Fibroblast of lung (primary cell): ENCODE measurements around the gene GRAMD4. TPM values are rescaled to one million over a fixed set of nuclear protein-coding genes. Genes with fewer than 3 reads are reported as not detected.
A peak's percentile ranks its signal among the peaks of the same experiment; 100 is the strongest.

ENCODE experiments used
- DNase-seq, 2 donors: peaks; one replicate each; pipeline versions ENCODE4 v3.0.0 to v3.0.0-alpha.2; 2010; ENCODE audit warnings: low read depth in 2 of 2
- H2AFZ ChIP-seq: 2 replicates; pipeline ENCODE4 v1.5.1; 2012; ENCODE audit warnings: low read length, control low read depth, inconsistent platforms
- H3K27ac ChIP-seq: 2 replicates; pipeline ENCODE4 v1.5.1; 2011; ENCODE audit warnings: low read length, control low read depth; ENCODE audit not compliant: insufficient read depth
- H3K27me3 ChIP-seq: 2 replicates; pipeline ENCODE4 v1.5.1; 2011; ENCODE audit warnings: mild to moderate bottlenecking, low read length; ENCODE audit not compliant: control insufficient read depth, insufficient read depth
- H3K36me3 ChIP-seq: 2 replicates; pipeline ENCODE4 v1.5.1; 2011; ENCODE audit warnings: low read length; ENCODE audit not compliant: control insufficient read depth, insufficient read depth
- H3K4me1 ChIP-seq: 2 replicates; pipeline ENCODE4 v1.5.1; 2011; ENCODE audit warnings: low read length; ENCODE audit not compliant: control insufficient read depth, insufficient read depth; ENCODE audit errors: extremely low read depth
- H3K4me2 ChIP-seq: 2 replicates; pipeline ENCODE4 v1.5.1; 2011; ENCODE audit warnings: low read length, control low read depth; ENCODE audit not compliant: insufficient read depth; ENCODE audit errors: extremely low read depth
- H3K4me3 ChIP-seq, 4 experiments: fragments of 200-600 bp in 1 of 4; sonication (generic) in 1 of 4; replicated peaks in 1 of 4; 2 replicates each; pipeline ENCODE4 v1.5.1; 2011 to 2016; ENCODE audit warnings: low read length in 4 of 4, low read depth in 3 of 4, mild to moderate bottlenecking in 3 of 4, control low read depth in 2 of 4, inconsistent platforms in 1 of 4, mixed read lengths in 1 of 4; ENCODE audit not compliant: insufficient read depth in 1 of 4; ENCODE audit errors: control extremely low read depth in 1 of 4
- H3K79me2 ChIP-seq: 2 replicates; pipeline ENCODE4 v1.5.1; 2012; ENCODE audit warnings: mild to moderate bottlenecking, low read length, inconsistent platforms; ENCODE audit not compliant: control insufficient read depth, insufficient read depth
- H3K9ac ChIP-seq: 2 replicates; pipeline ENCODE4 v1.5.1; 2011; ENCODE audit warnings: mild to moderate bottlenecking, low read length, control low read depth; ENCODE audit not compliant: insufficient read depth
- H3K9me3 ChIP-seq: 2 replicates; pipeline ENCODE4 v1.5.1; 2012; ENCODE audit warnings: low read depth, low read length; ENCODE audit not compliant: control insufficient read depth, insufficient read depth
- H4K20me1 ChIP-seq: 2 replicates; pipeline ENCODE4 v1.5.1; 2011; ENCODE audit warnings: low read length; ENCODE audit not compliant: control insufficient read depth, insufficient read depth; ENCODE audit errors: extremely low read depth
- EZH2 ChIP-seq: IDR thresholded peaks from 2 replicates; pipeline ENCODE4 v1.5.1; 2012; ENCODE audit warnings: low read length, control low read depth, mild to moderate bottlenecking; ENCODE audit errors: missing control alignments
- polyA plus RNA-seq, 2 donors: library from polyadenylated mRNA; depleted of rRNA in 1 of 2; stranded (reverse) in 1 of 2; unstranded in 1 of 2; fragments of >200 nt; gene quantifications; 2 replicates each; pipeline ENCODE4 v1.2.1, GENCODE V29; 2011 to 2012; ENCODE audit warnings: missing spikeins in 1 of 2
- total RNA-seq: library from RNA; depleted of rRNA; stranded (reverse); fragments of >200 nt; gene quantifications from 2 replicates; pipeline ENCODE4 v1.2.1, GENCODE V29; 2014
- TF ChIP-seq, protein P1 (sequence below), 2 donors: IDR thresholded peaks in 1 of 2; conservative IDR thresholded peaks in 1 of 2; 1 replicate in 1 of 2; 2 replicates in 1 of 2; pipeline ENCODE4 v1.5.1; 2011 to 2012; ENCODE audit warnings: low read length in 2 of 2, control low read depth in 1 of 2, inconsistent platforms in 1 of 2, low read depth in 1 of 2, mild to moderate bottlenecking in 1 of 2

The GRAMD4 gene
- total and polyA plus RNA-seq, 2 donors (not counting 1 experiment from before 2014, with no cell fraction given) = 7.5 to 37.3 TPM

DNA sequence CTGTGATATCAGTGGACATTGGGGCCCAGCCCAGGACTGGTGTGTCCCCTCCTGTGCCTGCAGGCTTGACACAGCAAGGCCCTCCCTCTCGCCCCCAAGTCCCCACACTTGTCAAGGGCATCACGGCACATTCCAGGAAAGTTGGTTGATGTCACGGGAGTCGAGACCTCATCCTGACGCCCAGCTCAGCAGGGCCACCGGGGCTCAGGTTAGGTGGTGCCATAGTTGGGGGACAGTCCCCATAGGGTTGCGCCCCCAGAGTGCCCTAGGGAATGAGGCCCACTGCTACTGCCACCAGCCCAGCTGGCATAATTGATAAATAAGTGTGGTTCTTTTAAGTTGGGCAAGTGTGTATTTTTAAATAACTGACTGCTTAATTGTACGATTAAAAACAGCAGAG is 28.3 kb upstream of the GRAMD4 start:
- Histone ChIP-seq H3K4me1 (peaks cover 3% of the 10 kb centered on the region), H3K9me3 (no peaks in the 10 kb centered on the region), H4K20me1 (no peaks in the 10 kb centered on the region), H3K36me3 (no peaks in the 10 kb centered on the region), H3K4me2 (peak overlapping the region; percentile 35), H2AFZ (no peak overlapping the region), H3K27ac (no peak overlapping the region), H3K9ac (no peak overlapping the region), H3K79me2 (no peaks in the 10 kb centered on the region), H3K27me3 (no peaks in the 10 kb centered on the region), H3K4me3 (peak overlapping the region in 1 of 4 experiments; percentile 10)
- TF ChIP-seq, protein P1, sequence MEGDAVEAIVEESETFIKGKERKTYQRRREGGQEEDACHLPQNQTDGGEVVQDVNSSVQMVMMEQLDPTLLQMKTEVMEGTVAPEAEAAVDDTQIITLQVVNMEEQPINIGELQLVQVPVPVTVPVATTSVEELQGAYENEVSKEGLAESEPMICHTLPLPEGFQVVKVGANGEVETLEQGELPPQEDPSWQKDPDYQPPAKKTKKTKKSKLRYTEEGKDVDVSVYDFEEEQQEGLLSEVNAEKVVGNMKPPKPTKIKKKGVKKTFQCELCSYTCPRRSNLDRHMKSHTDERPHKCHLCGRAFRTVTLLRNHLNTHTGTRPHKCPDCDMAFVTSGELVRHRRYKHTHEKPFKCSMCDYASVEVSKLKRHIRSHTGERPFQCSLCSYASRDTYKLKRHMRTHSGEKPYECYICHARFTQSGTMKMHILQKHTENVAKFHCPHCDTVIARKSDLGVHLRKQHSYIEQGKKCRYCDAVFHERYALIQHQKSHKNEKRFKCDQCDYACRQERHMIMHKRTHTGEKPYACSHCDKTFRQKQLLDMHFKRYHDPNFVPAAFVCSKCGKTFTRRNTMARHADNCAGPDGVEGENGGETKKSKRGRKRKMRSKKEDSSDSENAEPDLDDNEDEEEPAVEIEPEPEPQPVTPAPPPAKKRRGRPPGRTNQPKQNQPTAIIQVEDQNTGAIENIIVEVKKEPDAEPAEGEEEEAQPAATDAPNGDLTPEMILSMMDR (conservative IDR thresholded peaks at IDR 0.05 in 1 of 2, IDR thresholded peaks at IDR 0.05 in 1 of 2; ENCODE audit: low read depth in 1 of 2, low read length in 2 of 2) = no peak
- no peak for TF ChIP-seq EZH2
- DNase-seq = no peak

DNA sequence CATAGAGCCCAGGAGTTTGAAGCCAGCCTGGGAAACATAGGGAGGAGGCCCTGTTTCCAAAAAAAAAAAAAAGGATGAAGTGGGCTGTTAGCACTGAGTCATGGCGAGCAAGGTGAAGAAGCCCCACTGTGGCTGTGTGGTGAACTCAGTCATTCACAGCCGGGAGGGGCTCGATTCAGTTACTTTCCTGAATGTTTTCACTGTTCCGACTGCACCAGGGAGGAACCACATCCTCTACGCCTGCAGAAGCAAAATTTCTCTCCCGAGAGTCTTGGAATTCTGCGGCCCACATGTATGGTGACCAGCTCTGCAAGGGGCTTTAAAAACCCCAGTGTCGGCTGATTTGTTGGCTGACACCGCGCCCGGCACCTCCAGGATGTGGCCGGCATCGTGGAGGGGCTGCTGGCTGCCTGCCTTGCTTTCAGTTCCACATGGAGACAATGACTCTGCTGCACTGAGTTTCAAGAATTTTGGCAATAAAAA is 27.8 kb upstream of the GRAMD4 start:
- Histone ChIP-seq H4K20me1 (no peaks in the 10 kb centered on the region), H3K4me3 (peak overlapping the region in 3 of 4 experiments; percentile 23 to 32 (median 25)), H3K36me3 (no peaks in the 10 kb centered on the region), H3K27ac (no peak overlapping the region), H3K9ac (no peak overlapping the region), H3K4me1 (peaks cover 3% of the 10 kb centered on the region), H3K4me2 (peak overlapping the region; percentile 68), H3K27me3 (no peaks in the 10 kb centered on the region), H2AFZ (no peak overlapping the region), H3K9me3 (no peaks in the 10 kb centered on the region), H3K79me2 (no peaks in the 10 kb centered on the region)
- TF ChIP-seq EZH2 = no peak
- TF ChIP-seq, protein P1 (conservative IDR thresholded peaks at IDR 0.05 in 1 of 2, IDR thresholded peaks at IDR 0.05 in 1 of 2; ENCODE audit: low read depth in 1 of 2, low read length in 2 of 2) = no peak
- DNase-seq = peak; percentile 49 to 92

DNA sequence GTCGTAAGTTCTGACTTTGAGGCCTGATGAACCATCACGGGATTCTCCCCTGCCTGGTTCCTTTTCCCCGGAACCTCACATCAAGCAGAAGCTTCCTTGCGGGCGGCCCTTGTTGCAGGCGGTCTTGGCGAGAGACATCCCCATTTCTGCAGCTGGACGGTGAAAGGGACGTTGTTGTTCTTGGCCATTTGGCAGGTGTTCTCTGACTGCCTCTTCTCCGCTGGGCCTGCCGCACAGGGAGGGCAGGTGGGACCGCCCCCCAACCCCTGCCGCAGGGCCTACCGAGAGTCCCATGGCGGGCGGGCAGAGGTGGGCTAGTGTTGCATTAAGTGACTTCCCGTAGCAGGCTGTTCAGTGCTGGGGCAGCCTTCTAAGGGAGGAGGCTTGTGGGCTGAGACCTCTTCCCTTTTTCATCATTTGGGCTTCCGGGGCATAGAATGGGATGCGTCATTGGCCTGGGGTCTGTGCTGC is 26.9 kb upstream of the GRAMD4 start:
- Histone ChIP-seq H2AFZ (no peak overlapping the region), H3K36me3 (no peaks in the 10 kb centered on the region), H3K4me3 (no peak overlapping the region), H3K4me2 (no peak overlapping the region), H3K9ac (no peak overlapping the region), H3K27me3 (no peaks in the 10 kb centered on the region), H3K79me2 (no peaks in the 10 kb centered on the region), H4K20me1 (no peaks in the 10 kb centered on the region), H3K27ac (no peak overlapping the region), H3K9me3 (no peaks in the 10 kb centered on the region), H3K4me1 (peaks cover 3% of the 10 kb centered on the region)
- TF ChIP-seq EZH2 = no peak
- TF ChIP-seq, protein P1 (conservative IDR thresholded peaks at IDR 0.05 in 1 of 2, IDR thresholded peaks at IDR 0.05 in 1 of 2; ENCODE audit: low read depth in 1 of 2, low read length in 2 of 2) = no peak
- DNase-seq = peak in 1 of 2 donors; percentile 30
